ENCODE measurements around the gene EIF2S3B. TPM values are rescaled to one million over a fixed set of nuclear protein-coding genes. Genes with fewer than 3 reads are reported as not detected.

EIF2S3B gene
- total and polyA plus RNA-seq, 2 of the 4 experiments (the other 2 are of a cell fraction): 0.39 to 6.8 TPM

DNA sequence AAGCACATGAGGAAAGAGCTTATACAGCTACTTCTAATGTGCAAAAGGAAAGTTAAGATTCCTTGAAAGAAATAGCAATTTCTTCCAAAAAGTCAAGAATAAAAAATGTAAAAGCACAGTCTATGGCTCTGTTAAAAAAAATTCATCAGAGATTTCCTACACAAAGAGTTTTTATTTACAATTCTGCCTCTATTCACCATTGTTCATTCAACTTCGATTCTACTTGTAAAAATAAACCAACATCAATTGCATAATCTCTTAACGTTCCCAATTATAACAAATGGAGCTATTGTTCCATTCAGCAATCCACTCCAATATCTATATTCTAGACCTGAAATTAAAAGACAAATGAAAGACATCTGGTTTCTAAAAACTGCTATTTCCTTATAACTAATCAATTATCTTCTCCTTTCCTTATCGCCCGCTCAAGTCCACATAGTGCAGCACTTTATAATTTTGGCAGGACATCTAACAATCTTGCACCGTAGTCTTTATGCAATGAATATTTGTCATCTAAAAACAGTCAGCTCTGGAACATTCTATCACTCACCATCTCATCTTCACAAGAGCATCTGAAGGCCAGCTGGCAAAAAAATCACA is 6.2 kb downstream of the EIF2S3B start:
- H3K9ac ChIP-seq (ENCODE audit: low read depth, low read length): no peak overlapping the region
- ATAC-seq (ENCODE audit: low read depth): no peak
- ChIA-PET CTCF (interaction anchor here (0.9 kb wide), 1 partner anchor 24 kb away, joined by 3 read pairs; no protein-coding TSS in a partner anchor), POLR2A (ENCODE audit: unreplicated experiment) (no interaction called here)
- no TSS peak for BruUV-seq (replicated peaks)
- no peak overlapping the region for H4K5ac ChIP-seq (ENCODE audit: low read depth, low read length)
- no peaks in the 10 kb centered on the region for H3K9me3 ChIP-seq (ENCODE audit: control insufficient read depth, insufficient read depth, low read length)
- H3K36me3 ChIP-seq (ENCODE audit: control insufficient read depth, insufficient read depth, low read length): no peaks in the 10 kb centered on the region
- in situ Hi-C loops (cut with MboI; ENCODE audit: low sequenced_read_pairs): no loop called here
- H2BK20ac ChIP-seq (ENCODE audit: low read depth, low read length): no peak overlapping the region
- no peak overlapping the region for H2BK120ac ChIP-seq (ENCODE audit: low read depth, low read length)
- dilution Hi-C loops (cut with HindIII; ENCODE audit: low sequenced_read_pairs, unreplicated experiment): no loop called here
- no peak overlapping the region for H3K4me3 ChIP-seq (ENCODE audit: insufficient read depth, low read depth, low read length)
- no peak overlapping the region for H2AK5ac ChIP-seq (ENCODE audit: low read depth, low read length)
- H3K9me1 ChIP-seq (ENCODE audit: insufficient read depth, low read length): no peaks in the 10 kb centered on the region
- H3K4ac ChIP-seq (ENCODE audit: low read depth, low read length): no peak overlapping the region
- H3K56ac ChIP-seq (ENCODE audit: extremely low read depth, insufficient read depth, low read length): no peak overlapping the region
- no peak overlapping the region for H3K4me2 ChIP-seq (ENCODE audit: low read depth, low read length)
- no peak overlapping the region for H4K8ac ChIP-seq (ENCODE audit: low read depth in 2 of 2, low read length in 2 of 2)
- no peak overlapping the region for H3K27ac ChIP-seq (ENCODE audit: insufficient read depth, low read length)
- TF ChIP-seq, protein P1, sequence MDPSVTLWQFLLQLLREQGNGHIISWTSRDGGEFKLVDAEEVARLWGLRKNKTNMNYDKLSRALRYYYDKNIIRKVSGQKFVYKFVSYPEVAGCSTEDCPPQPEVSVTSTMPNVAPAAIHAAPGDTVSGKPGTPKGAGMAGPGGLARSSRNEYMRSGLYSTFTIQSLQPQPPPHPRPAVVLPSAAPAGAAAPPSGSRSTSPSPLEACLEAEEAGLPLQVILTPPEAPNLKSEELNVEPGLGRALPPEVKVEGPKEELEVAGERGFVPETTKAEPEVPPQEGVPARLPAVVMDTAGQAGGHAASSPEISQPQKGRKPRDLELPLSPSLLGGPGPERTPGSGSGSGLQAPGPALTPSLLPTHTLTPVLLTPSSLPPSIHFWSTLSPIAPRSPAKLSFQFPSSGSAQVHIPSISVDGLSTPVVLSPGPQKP (IDR thresholded peaks at IDR 0.05; ENCODE audit: borderline replicate concordance, low read depth, low read length): no peak
- TF ChIP-seq POLR2A (IDR thresholded peaks at IDR 0.05; ENCODE audit: low read depth, low read length) (no peak), RFX5 (IDR thresholded peaks at IDR 0.05; ENCODE audit: low read depth, low read length) (no peak), MXI1 (IDR thresholded peaks at IDR 0.05; ENCODE audit: borderline replicate concordance, low read depth, low read length) (no peak), MAFK (IDR thresholded peaks at IDR 0.05; ENCODE audit: low read depth, low read length) (no peak)
- TF ChIP-seq, protein P2, sequence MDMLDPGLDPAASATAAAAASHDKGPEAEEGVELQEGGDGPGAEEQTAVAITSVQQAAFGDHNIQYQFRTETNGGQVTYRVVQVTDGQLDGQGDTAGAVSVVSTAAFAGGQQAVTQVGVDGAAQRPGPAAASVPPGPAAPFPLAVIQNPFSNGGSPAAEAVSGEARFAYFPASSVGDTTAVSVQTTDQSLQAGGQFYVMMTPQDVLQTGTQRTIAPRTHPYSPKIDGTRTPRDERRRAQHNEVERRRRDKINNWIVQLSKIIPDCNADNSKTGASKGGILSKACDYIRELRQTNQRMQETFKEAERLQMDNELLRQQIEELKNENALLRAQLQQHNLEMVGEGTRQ (IDR thresholded peaks at IDR 0.05; ENCODE audit: low read depth, low read length): no peak
- H2BK5ac ChIP-seq (ENCODE audit: low read depth, low read length, poor library complexity, severe bottlenecking): no peak overlapping the region
- no peak overlapping the region for H2AK9ac ChIP-seq (replicated peaks; ENCODE audit: low read depth, low read length, poor library complexity)
- no peak overlapping the region for H4K91ac ChIP-seq (ENCODE audit: insufficient read depth, low read depth, low read length)
- intact Hi-C loops (cut with micrococcal nuclease): no loop called here
- no peaks in the 10 kb centered on the region for H3K27me3 ChIP-seq (ENCODE audit: control insufficient read depth, insufficient read depth, low read length)
- no peaks in the 10 kb centered on the region for H3K4me1 ChIP-seq (ENCODE audit: control insufficient read depth, insufficient read depth, low read length)
- 27% methylated on average over 3 of the region's 5 CpGs; no CpG with 5 or more reads in 1 of the 2 experiments for WGBS, 2 experiments (ENCODE audit: extremely low coverage in 2 of 2, insufficient read length in 1 of 2)
- DNase-seq: no peak
- no peak overlapping the region for H2BK15ac ChIP-seq (ENCODE audit: low read depth, low read length)
- H3K23ac ChIP-seq (ENCODE audit: low read depth, low read length): no peak overlapping the region
- no peak overlapping the region for H2AFZ ChIP-seq (replicated peaks; ENCODE audit: low read length, poor library complexity)
- no peaks in the 10 kb centered on the region for H4K20me1 ChIP-seq (ENCODE audit: insufficient read depth, low read length)
- no peak overlapping the region for H3K18ac ChIP-seq (ENCODE audit: low read depth, low read length)
- no peak overlapping the region for H3K14ac ChIP-seq (replicated peaks; ENCODE audit: low read depth, low read length)
- H3K79me1 ChIP-seq (ENCODE audit: low read depth in 1 of 2, low read length in 2 of 2): no peaks in the 10 kb centered on the region
